ENCODE results near the gene WDR17.

GRCh38 chr4:176205299-176205698 lies 139.7 kb downstream of the WDR17 start:
- TF ChIP-seq CTCF (IDR thresholded peaks at IDR 0.05; ENCODE audit: insufficient read depth, low read depth, low read length) (no peak), EZH2 (IDR thresholded peaks at IDR 0.05; ENCODE audit: insufficient read depth, low read length) (no peak)
